Myocyte (in vitro differentiated cells): ENCODE data around the gene DYNC1I1. TPM values are rescaled to one million over a fixed set of nuclear protein-coding genes. Genes with fewer than 3 reads are reported as not detected.
A peak's percentile ranks its signal among the peaks of the same experiment; 100 is the strongest.

ENCODE experiments used
- DNase-seq: peaks from one replicate; pipeline ENCODE4 v3.0.0-alpha.2; 2012; ENCODE audit warnings: low read depth
- total RNA-seq: library from RNA; depleted of rRNA; stranded (reverse); fragments of >200 nt; gene quantifications from 2 replicates; pipeline ENCODE4 v1.2.3, GENCODE V29; 2014

Gene DYNC1I1
- total RNA-seq, 1 donor from 2014 or later, result 1.6 TPM

GRCh38 chr7:96016056-96016586 is 243.8 kb downstream of the DYNC1I1 start:
- peak; percentile 79 for DNase-seq

- DNase-seq, result peak; percentile 43
Measured at GRCh38 chr7:96016735-96017134, 244.4 kb downstream of the DYNC1I1 start.

- peak; percentile 64 for DNase-seq
Measured at GRCh38 chr7:96017877-96018276, 245.5 kb downstream of the DYNC1I1 start.

- DNase-seq, result no peak
Measured at GRCh38 chr7:96021568-96021967, 249.2 kb downstream of the DYNC1I1 start.

- DNase-seq, result no peak
Measured at GRCh38 chr7:96023387-96023786, 251.0 kb downstream of the DYNC1I1 start.

GRCh38 chr7:96026010-96026409 is 253.7 kb downstream of the DYNC1I1 start:
- DNase-seq, result no peak

- no peak for DNase-seq
Measured at GRCh38 chr7:96026611-96027010, 254.3 kb downstream of the DYNC1I1 start.

- no peak for DNase-seq
Measured at GRCh38 chr7:96028729-96029128, 256.4 kb downstream of the DYNC1I1 start.

- DNase-seq, result no peak
Measured at GRCh38 chr7:96033009-96033598, 260.8 kb downstream of the DYNC1I1 start.

- peak; percentile 61 for DNase-seq
Measured at GRCh38 chr7:96034940-96035727, 262.8 kb downstream of the DYNC1I1 start.

GRCh38 chr7:96040250-96040772 is 268.0 kb downstream of the DYNC1I1 start:
- DNase-seq, result no peak

GRCh38 chr7:96041171-96041570 is 268.8 kb downstream of the DYNC1I1 start:
- DNase-seq, result no peak

GRCh38 chr7:96045181-96045580 is 272.8 kb downstream of the DYNC1I1 start:
- no peak for DNase-seq

- DNase-seq, result no peak
Measured at GRCh38 chr7:96045919-96046318, 273.6 kb downstream of the DYNC1I1 start.

GRCh38 chr7:96052289-96052688 is 279.9 kb downstream of the DYNC1I1 start:
- no peak for DNase-seq

GRCh38 chr7:96052860-96053470 is 280.6 kb downstream of the DYNC1I1 start:
- DNase-seq, result no peak

GRCh38 chr7:96055717-96056116 is 283.4 kb downstream of the DYNC1I1 start:
- no peak for DNase-seq

GRCh38 chr7:96059075-96059474 is 286.7 kb downstream of the DYNC1I1 start:
- no peak for DNase-seq

- DNase-seq, result no peak
Measured at GRCh38 chr7:96061009-96061408, 288.7 kb downstream of the DYNC1I1 start.

- DNase-seq, result no peak
Measured at GRCh38 chr7:96061844-96062243, 289.5 kb downstream of the DYNC1I1 start.

GRCh38 chr7:96067321-96067720 is 295.0 kb downstream of the DYNC1I1 start:
- no peak for DNase-seq

- DNase-seq, result no peak
Measured at GRCh38 chr7:96069401-96069800, 297.0 kb downstream of the DYNC1I1 start.
